Breast epithelium (tissue), 4 donors: ENCODE data around the gene CCDC146. TPM values are rescaled to one million over a fixed set of nuclear protein-coding genes. Genes with fewer than 3 reads are reported as not detected.

Experiments used
- DNase-seq, 2 donors: peaks; one replicate each; pipeline ENCODE4 v3.0.0-alpha.2; 2019; ENCODE audit warnings: low spot score in 2 of 2
- H3K27ac ChIP-seq, 2 donors: fragments of 200-600 bp; sonication (generic) in 1 of 2; one replicate each; pipeline ENCODE4 v1.5.1; 2016 to 2019; ENCODE audit warnings: mild to moderate bottlenecking in 1 of 2
- H3K27me3 ChIP-seq, 2 donors: fragments of 200-600 bp; sonication (generic) in 1 of 2; one replicate each; pipeline versions ENCODE4 v1.5.1 to v1.6.0; 2017 to 2019; ENCODE audit warnings: control low read depth in 1 of 2, mild to moderate bottlenecking in 1 of 2
- H3K36me3 ChIP-seq: fragments of 200-600 bp; one replicate; pipeline ENCODE4 v1.5.1; 2019
- H3K4me1 ChIP-seq, 2 donors: fragments of 200-600 bp; sonication (generic); one replicate each; pipeline ENCODE4 v1.5.1; 2016 to 2019; ENCODE audit warnings: control low read depth in 1 of 2
- H3K4me3 ChIP-seq, 3 donors: fragments of 200-600 bp; sonication (generic); 1 replicate in 2 of 3; 2 replicates in 1 of 3; pipeline ENCODE4 v1.5.1; 2016 to 2019; ENCODE audit warnings: mild to moderate bottlenecking in 3 of 3, moderate library complexity in 2 of 3
- H3K9me3 ChIP-seq, 2 donors: fragments of 200-600 bp; sonication (generic) in 1 of 2; one replicate each; pipeline ENCODE4 v1.5.1; 2016 to 2019; ENCODE audit warnings: control low read depth in 1 of 2
- POLR2A ChIP-seq: fragments of 450-650 bp; IDR thresholded peaks from one replicate; pipeline ENCODE4 v1.6.1; 2016; ENCODE audit warnings: antibody characterized with exemption, mild to moderate bottlenecking, moderate library complexity
- POLR2AphosphoS5 ChIP-seq, 3 donors: sonication (generic); formaldehyde crosslinking; IDR thresholded peaks; one replicate each; pipeline ENCODE4 v1.6.1; 2017; ENCODE audit warnings: antibody characterized with exemption in 3 of 3
- intact Hi-C: fragments of 100-400 bp; cut with DNase I; formaldehyde crosslinking; loops from one replicate; pipeline ENCODE4 v1.15.1; 2023; ENCODE audit warnings: low total_unique reads
- total RNA-seq, 3 donors: library from RNA; depleted of rRNA; stranded (reverse); fragments of >200 nt; gene quantifications; one replicate each; pipeline ENCODE4 v1.1.0, GENCODE V29; 2016
- TF ChIP-seq, protein P1 (sequence below), 3 donors: fragments of 450-650 bp; IDR thresholded peaks; one replicate each; pipeline ENCODE4 v1.5.1; 2016 to 2017; ENCODE audit warnings: antibody characterized with exemption in 3 of 3, mild to moderate bottlenecking in 3 of 3, moderate library complexity in 3 of 3

Gene CCDC146
- total RNA-seq, 3 donors from 2014 or later: 11.5 to 17.7 (median 15.5) TPM

DNA sequence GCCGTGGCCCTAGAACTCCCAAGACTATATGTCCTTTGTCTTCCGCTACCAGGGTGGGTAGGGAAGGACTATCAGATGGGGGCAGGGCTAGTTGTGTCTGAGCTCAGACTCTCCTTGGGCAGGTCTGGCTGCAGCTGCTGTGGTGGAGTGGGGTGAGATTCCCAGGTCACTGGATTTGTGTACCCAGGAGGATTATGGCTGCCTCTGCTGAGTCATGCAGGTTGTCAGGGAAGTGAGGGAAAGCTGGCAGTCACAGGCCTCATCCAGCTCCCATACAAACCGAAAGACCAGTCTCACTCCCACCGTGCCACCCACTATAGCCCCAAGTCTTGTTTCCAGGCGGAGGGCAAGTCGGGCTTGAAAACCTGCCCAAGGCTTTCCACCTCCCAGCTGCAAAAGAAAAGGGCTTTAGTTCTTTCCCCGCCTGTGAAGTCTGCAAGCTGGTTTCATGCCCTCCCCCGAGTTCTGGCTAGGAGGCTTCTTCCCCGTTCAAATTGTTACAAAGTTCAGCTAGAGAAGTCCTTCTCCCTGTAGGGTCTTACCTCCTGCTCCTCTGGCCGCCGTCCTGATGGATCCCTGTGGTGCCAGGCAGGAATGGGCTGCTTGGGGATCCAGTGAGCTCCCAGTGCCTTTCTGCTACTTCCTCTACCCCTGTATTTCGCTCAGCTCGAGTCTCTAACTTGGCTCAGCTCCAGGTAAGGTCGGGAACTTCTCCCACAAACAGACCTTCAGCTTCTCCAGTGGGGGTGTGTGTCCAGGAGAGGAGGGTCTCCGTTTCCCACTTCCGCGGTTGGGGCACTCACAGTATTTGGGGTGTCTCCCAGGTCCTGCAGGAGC is 184.0 kb downstream of the CCDC146 start:
- H3K4me1 ChIP-seq: peaks cover 0 to 7% of the 10 kb centered on the region in 2 donors
- H3K27ac ChIP-seq: no peak overlapping the region
- H3K27me3 ChIP-seq: no peaks in the 10 kb centered on the region
- DNase-seq: no peak
- intact Hi-C loops: no loop called here
- no peak overlapping the region for H3K4me3 ChIP-seq
- H3K36me3 ChIP-seq: no peaks in the 10 kb centered on the region
- TF ChIP-seq, protein P1, sequence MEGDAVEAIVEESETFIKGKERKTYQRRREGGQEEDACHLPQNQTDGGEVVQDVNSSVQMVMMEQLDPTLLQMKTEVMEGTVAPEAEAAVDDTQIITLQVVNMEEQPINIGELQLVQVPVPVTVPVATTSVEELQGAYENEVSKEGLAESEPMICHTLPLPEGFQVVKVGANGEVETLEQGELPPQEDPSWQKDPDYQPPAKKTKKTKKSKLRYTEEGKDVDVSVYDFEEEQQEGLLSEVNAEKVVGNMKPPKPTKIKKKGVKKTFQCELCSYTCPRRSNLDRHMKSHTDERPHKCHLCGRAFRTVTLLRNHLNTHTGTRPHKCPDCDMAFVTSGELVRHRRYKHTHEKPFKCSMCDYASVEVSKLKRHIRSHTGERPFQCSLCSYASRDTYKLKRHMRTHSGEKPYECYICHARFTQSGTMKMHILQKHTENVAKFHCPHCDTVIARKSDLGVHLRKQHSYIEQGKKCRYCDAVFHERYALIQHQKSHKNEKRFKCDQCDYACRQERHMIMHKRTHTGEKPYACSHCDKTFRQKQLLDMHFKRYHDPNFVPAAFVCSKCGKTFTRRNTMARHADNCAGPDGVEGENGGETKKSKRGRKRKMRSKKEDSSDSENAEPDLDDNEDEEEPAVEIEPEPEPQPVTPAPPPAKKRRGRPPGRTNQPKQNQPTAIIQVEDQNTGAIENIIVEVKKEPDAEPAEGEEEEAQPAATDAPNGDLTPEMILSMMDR (IDR thresholded peaks at IDR 0.05): no peak
- TF ChIP-seq POLR2A (no peak), POLR2AphosphoS5 (IDR thresholded peaks at IDR 0.05) (no peak)
- H3K9me3 ChIP-seq: no peaks in the 10 kb centered on the region

DNA sequence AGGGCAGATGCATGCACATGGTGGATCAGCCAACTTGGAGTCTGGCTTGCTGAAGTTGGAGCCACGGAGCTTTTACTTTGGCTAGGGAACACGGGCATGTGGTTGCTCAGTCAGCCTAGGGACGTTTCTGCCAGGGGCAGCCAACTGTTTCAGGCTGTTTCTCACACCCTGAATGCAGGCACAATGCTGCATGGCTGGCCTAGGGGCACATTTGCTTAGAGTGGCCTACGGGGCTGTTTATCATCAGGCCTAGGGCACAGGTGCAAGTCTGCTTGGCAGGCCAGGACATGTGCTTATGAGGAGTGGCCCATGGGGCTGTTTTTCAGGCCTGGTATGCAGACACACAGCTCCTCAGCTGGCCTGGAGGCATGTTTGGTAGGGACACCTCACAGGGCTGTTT is 186.4 kb downstream of the CCDC146 start:
- Histone ChIP-seq H3K9me3 (no peaks in the 10 kb centered on the region), H3K4me1 (peaks cover 0 to 7% of the 10 kb centered on the region in 2 donors), H3K27me3 (no peaks in the 10 kb centered on the region), H3K27ac (peak overlapping the region; percentile 33 to 36), H3K36me3 (no peaks in the 10 kb centered on the region), H3K4me3 (no peak overlapping the region)
- DNase-seq: no peak
- TF ChIP-seq, protein P1 (IDR thresholded peaks at IDR 0.05): no peak
- TF ChIP-seq POLR2A (no peak), POLR2AphosphoS5 (IDR thresholded peaks at IDR 0.05) (no peak)
- intact Hi-C loops: no loop called here

DNA sequence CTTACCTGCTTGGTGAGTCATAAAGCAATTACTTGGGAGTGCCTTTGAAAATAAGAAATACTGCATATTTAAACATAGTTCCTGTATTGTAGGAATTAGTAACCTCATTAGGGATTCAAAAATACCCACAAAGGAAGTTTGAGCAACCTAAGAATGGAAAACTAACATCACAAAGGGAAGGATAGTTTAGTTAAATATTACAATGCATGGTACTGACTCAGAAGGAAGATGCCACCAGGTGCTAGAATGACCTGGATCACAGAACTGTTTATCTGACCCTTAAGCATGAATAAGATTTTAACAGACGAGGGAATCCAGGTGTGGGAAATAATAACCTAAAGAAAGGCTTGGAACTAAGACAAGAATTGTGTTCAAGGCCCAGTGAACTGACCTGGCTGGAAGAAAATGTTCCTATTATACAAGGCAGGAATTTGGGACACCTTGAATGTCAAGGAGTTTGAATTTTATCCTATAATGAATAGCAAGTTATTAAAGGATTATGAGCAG is 187.4 kb downstream of the CCDC146 start:
- no peaks in the 10 kb centered on the region for H3K9me3 ChIP-seq
- H3K36me3 ChIP-seq: no peaks in the 10 kb centered on the region
- H3K4me1 ChIP-seq: peaks cover 0 to 7% of the 10 kb centered on the region in 2 donors
- intact Hi-C loops: loop anchor here (10.0 kb wide), 1 partner anchor 55 kb away; no protein-coding TSS in a partner anchor
- DNase-seq: no peak
- peak overlapping the region in 1 of 2 donors; percentile 36 for H3K27ac ChIP-seq
- no peaks in the 10 kb centered on the region for H3K27me3 ChIP-seq
- no peak overlapping the region for H3K4me3 ChIP-seq
- TF ChIP-seq POLR2AphosphoS5 (IDR thresholded peaks at IDR 0.05) (no peak), POLR2A (no peak)
- TF ChIP-seq, protein P1 (IDR thresholded peaks at IDR 0.05): no peak

DNA sequence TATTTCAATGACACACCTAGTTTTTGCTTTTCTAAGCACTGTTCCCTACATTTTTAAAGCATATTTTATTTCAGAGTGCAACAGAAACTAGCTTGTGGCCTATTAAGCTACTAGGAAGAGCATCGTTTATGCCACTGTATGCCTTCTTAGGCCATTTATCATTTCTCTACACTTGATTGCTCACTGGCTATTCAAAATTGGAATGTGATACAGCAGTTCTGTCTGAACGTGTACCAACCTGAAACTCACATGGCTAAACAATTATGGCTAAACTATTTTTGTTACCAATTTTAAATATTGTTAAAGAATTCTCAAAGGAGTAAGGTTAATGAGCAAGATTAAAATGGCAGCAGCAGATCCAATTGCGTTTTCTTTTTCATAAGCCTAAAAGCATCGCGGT is 188.6 kb downstream of the CCDC146 start:
- H3K4me1 ChIP-seq: peaks cover 0 to 7% of the 10 kb centered on the region in 2 donors
- no peak overlapping the region for H3K27ac ChIP-seq
- DNase-seq: no peak
- no peaks in the 10 kb centered on the region for H3K27me3 ChIP-seq
- no peaks in the 10 kb centered on the region for H3K36me3 ChIP-seq
- intact Hi-C loops: loop anchor here (10.0 kb wide), 1 partner anchor 56 kb away; no protein-coding TSS in a partner anchor
- H3K4me3 ChIP-seq: no peak overlapping the region
- H3K9me3 ChIP-seq: no peaks in the 10 kb centered on the region
- TF ChIP-seq POLR2A: no peak
- TF ChIP-seq POLR2AphosphoS5 (IDR thresholded peaks at IDR 0.05): no peak
- TF ChIP-seq, protein P1 (IDR thresholded peaks at IDR 0.05): no peak

DNA sequence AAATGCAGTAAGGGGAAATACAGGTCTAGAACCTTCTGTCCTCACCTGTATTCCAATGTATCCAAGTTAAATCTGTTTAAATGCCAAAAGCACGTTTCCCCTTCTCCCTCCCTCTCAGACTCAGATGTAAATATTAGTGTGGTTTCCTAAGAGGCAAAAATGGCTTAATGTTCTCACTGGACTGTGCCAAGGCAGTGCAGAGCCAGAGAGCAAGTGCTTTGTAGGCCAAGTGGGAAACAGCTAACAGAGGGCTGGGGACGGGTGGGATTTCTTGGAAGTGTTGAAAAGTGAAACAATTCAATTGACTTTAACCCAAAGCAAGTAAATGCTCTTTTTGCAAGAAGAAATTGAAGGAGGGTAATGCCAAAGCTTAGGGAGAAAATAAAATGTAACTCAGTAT is 190.7 kb downstream of the CCDC146 start:
- no peaks in the 10 kb centered on the region for H3K9me3 ChIP-seq
- H3K4me1 ChIP-seq: peaks cover 0 to 7% of the 10 kb centered on the region in 2 donors
- H3K4me3 ChIP-seq: no peak overlapping the region
- intact Hi-C loops: loop anchor here (10.0 kb wide), 1 partner anchor 58 kb away; no protein-coding TSS in a partner anchor
- no peaks in the 10 kb centered on the region for H3K27me3 ChIP-seq
- no peaks in the 10 kb centered on the region for H3K36me3 ChIP-seq
- DNase-seq: no peak
- TF ChIP-seq POLR2A (no peak), POLR2AphosphoS5 (IDR thresholded peaks at IDR 0.05) (no peak)
- TF ChIP-seq, protein P1 (IDR thresholded peaks at IDR 0.05): no peak
- no peak overlapping the region for H3K27ac ChIP-seq
